H9 (cell line): ENCODE results near the gene TCF4. TPM values are rescaled to one million over a fixed set of nuclear protein-coding genes. Genes with fewer than 3 reads are reported as not detected.

Source experiments
- DNase-seq: peaks from one replicate; pipeline ENCODE4 v3.0.0-alpha.2; 2017
- H2AFZ ChIP-seq: one replicate; pipeline ENCODE4 v1.6.1; 2013; ENCODE audit warnings: mild to moderate bottlenecking, low read length, control low read depth, moderate library complexity
- H2AK5ac ChIP-seq: 2 replicates; pipeline ENCODE4 v1.6.1; 2013; ENCODE audit warnings: low read length, control low read depth, mixed read lengths; ENCODE audit not compliant: insufficient read length
- H2BK120ac ChIP-seq: one replicate; pipeline ENCODE4 v1.6.1; 2013; ENCODE audit warnings: low read depth, mild to moderate bottlenecking, low read length, control low read depth, inconsistent platforms; ENCODE audit not compliant: poor library complexity, severe bottlenecking
- H2BK12ac ChIP-seq: 2 replicates; pipeline ENCODE4 v1.6.1; 2013; ENCODE audit warnings: low read length, control low read depth, mixed read lengths, low read depth; ENCODE audit not compliant: insufficient read length
- H2BK15ac ChIP-seq: 2 replicates; pipeline ENCODE4 v1.6.1; 2013; ENCODE audit warnings: low read depth, low read length, control low read depth
- H2BK20ac ChIP-seq: one replicate; pipeline ENCODE4 v1.6.1; 2013; ENCODE audit warnings: low read depth, mild to moderate bottlenecking, low read length, control low read depth, inconsistent platforms; ENCODE audit not compliant: poor library complexity, severe bottlenecking
- H2BK5ac ChIP-seq: 2 replicates; pipeline ENCODE4 v1.6.1; 2013; ENCODE audit warnings: low read length, control low read depth, mixed read lengths; ENCODE audit not compliant: insufficient read length
- H3K14ac ChIP-seq: 2 replicates; pipeline ENCODE4 v1.6.1; 2013; ENCODE audit warnings: low read length, control low read depth; ENCODE audit not compliant: insufficient read depth
- H3K18ac ChIP-seq: 2 replicates; pipeline ENCODE4 v1.6.1; 2013; ENCODE audit warnings: low read depth, mild to moderate bottlenecking, mixed read lengths, low read length, control low read depth; ENCODE audit not compliant: insufficient read length
- H3K23ac ChIP-seq: 2 replicates; pipeline ENCODE4 v1.6.1; 2013; ENCODE audit warnings: low read length, control low read depth, mixed read lengths, low read depth; ENCODE audit not compliant: insufficient read length
- H3K23me2 ChIP-seq: 2 replicates; pipeline ENCODE4 v1.6.1; 2013; ENCODE audit warnings: low read depth, mild to moderate bottlenecking, mixed read lengths, low read length, control low read depth; ENCODE audit not compliant: insufficient read length, poor library complexity, severe bottlenecking
- H3K27ac ChIP-seq: 2 replicates; pipeline ENCODE4 v1.5.1; 2013; ENCODE audit warnings: low read length, control low read depth, mixed read lengths, low read depth; ENCODE audit not compliant: insufficient read length
- H3K27me3 ChIP-seq: 2 replicates; pipeline ENCODE4 v1.6.1; 2013; ENCODE audit warnings: low read length, control low read depth, inconsistent platforms; ENCODE audit not compliant: insufficient read depth
- H3K4ac ChIP-seq: 2 replicates; pipeline ENCODE4 v1.6.1; 2013; ENCODE audit warnings: low read depth, mild to moderate bottlenecking, control low read depth, inconsistent platforms, low read length, moderate library complexity
- H3K4me1 ChIP-seq: 2 replicates; pipeline ENCODE4 v1.6.1; 2013; ENCODE audit warnings: low read length, control low read depth, inconsistent platforms; ENCODE audit not compliant: insufficient read depth
- H3K4me2 ChIP-seq: 2 replicates; pipeline ENCODE4 v1.6.1; 2013; ENCODE audit warnings: low read length, control low read depth, mixed read lengths; ENCODE audit not compliant: insufficient read length, insufficient read depth
- H3K56ac ChIP-seq: 2 replicates; pipeline ENCODE4 v1.6.1; 2013; ENCODE audit warnings: low read depth, mild to moderate bottlenecking, mixed read lengths, low read length, control low read depth; ENCODE audit not compliant: insufficient read length
- H3K79me1 ChIP-seq: 2 replicates; pipeline ENCODE4 v1.6.1; 2013; ENCODE audit warnings: low read depth, mild to moderate bottlenecking, moderate library complexity, low read length, control low read depth, inconsistent platforms; ENCODE audit not compliant: insufficient read depth, poor library complexity, severe bottlenecking
- H3K79me2 ChIP-seq: 2 replicates; pipeline ENCODE4 v1.6.1; 2013; ENCODE audit warnings: low read length, control low read depth, inconsistent platforms; ENCODE audit not compliant: insufficient read depth
- H3K9ac ChIP-seq: 2 replicates; pipeline ENCODE4 v1.6.1; 2013; ENCODE audit warnings: low read length, control low read depth, mixed read lengths; ENCODE audit not compliant: insufficient read length; ENCODE audit errors: extremely low read depth
- H3K9me3 ChIP-seq: one replicate; pipeline ENCODE4 v1.6.1; 2013; ENCODE audit warnings: low read depth, low read length, inconsistent platforms; ENCODE audit not compliant: control insufficient read depth
- H3T11ph ChIP-seq: one replicate; pipeline ENCODE4 v1.6.1; 2013; ENCODE audit warnings: mild to moderate bottlenecking, low read length, control low read depth, inconsistent platforms
- H4K20me1 ChIP-seq: one replicate; pipeline ENCODE4 v1.6.1; 2013; ENCODE audit not compliant: control insufficient read depth, insufficient read length, insufficient read depth
- H4K5ac ChIP-seq: 2 replicates; pipeline ENCODE4 v1.6.1; 2013; ENCODE audit warnings: low read depth, mild to moderate bottlenecking, mixed read lengths, low read length, control low read depth; ENCODE audit not compliant: insufficient read length
- H4K8ac ChIP-seq: replicated peaks from 2 replicates; pipeline ENCODE4 v1.6.1; 2013; ENCODE audit warnings: low read length, control low read depth, mixed read lengths, low read depth; ENCODE audit not compliant: insufficient read length
- H4K91ac ChIP-seq: 2 replicates; pipeline ENCODE4 v1.6.1; 2013; ENCODE audit warnings: low read depth, mild to moderate bottlenecking, moderate library complexity, mixed read lengths, low read length, control low read depth; ENCODE audit not compliant: insufficient read length
- H3K27ac Mint-ChIP-seq, 3 experiments: 2 replicates in 2 of 3; 3 replicates in 1 of 3; pipeline ENCODE4 v1.8.0; 2020 to 2021; ENCODE audit warnings: mixed read lengths in 3 of 3, mild to moderate bottlenecking in 1 of 3, moderate library complexity in 1 of 3
- H3K27me3 Mint-ChIP-seq: 2 replicates; pipeline ENCODE4 v1.8.0; 2021; ENCODE audit warnings: low read depth, mild to moderate bottlenecking, moderate library complexity, mixed read lengths
- H3K36me3 Mint-ChIP-seq, 3 experiments: 2 replicates in 2 of 3; 3 replicates in 1 of 3; pipeline ENCODE4 v1.8.0; 2020 to 2021; ENCODE audit warnings: low read depth in 3 of 3, mixed read lengths in 3 of 3; ENCODE audit not compliant: insufficient read depth in 1 of 3
- H3K4me1 Mint-ChIP-seq, 2 experiments: 2 replicates each; pipeline ENCODE4 v1.8.0; 2020; ENCODE audit warnings: mixed read lengths in 2 of 2
- H3K4me3 Mint-ChIP-seq, 2 experiments: 2 replicates in 1 of 2; 3 replicates in 1 of 2; pipeline ENCODE4 v1.8.0; 2020 to 2021; ENCODE audit warnings: mild to moderate bottlenecking in 2 of 2, mixed read lengths in 2 of 2, moderate library complexity in 1 of 2
- H3K9me3 Mint-ChIP-seq, 2 experiments: 2 replicates in 1 of 2; 3 replicates in 1 of 2; pipeline ENCODE4 v1.8.0; 2020; ENCODE audit warnings: mild to moderate bottlenecking in 2 of 2, mixed read lengths in 2 of 2, moderate library complexity in 1 of 2
- CTCF ChIP-seq: fragments of 200-600 bp; sonication (generic); conservative IDR thresholded peaks from 3 replicates; pipeline ENCODE4 v1.8.0; 2021; ENCODE audit warnings: antibody characterized with exemption, mild to moderate bottlenecking
- WGBS: extraction: QIAGEN DNeasy Blood & Tissue Kit; methylation state at CpG from one replicate; pipeline ENCODE4 v1.1.7; 2013; ENCODE audit warnings: missing lambda C conversion rate, low lambda C conversion rate, mixed read lengths; ENCODE audit not compliant: insufficient read length; ENCODE audit errors: extremely low coverage; 5-methylcytosine and 5-hydroxymethylcytosine counted together
- total RNA-seq: library from RNA; stranded (reverse); gene quantifications from 2 replicates; pipeline ENCODE4 v1.2.1, GENCODE V29; 2021

Gene TCF4
- total RNA-seq, 1 experiment from 2014 or later: 99.4 TPM

- Histone ChIP-seq H3K23me2 (no peaks in the 10 kb centered on the region), H2AFZ (no peak overlapping the region), H4K91ac (no peak overlapping the region), H3K23ac (no peak overlapping the region), H4K5ac (no peak overlapping the region), H2BK120ac (no peak overlapping the region), H2AK5ac (no peak overlapping the region), H3K27me3 (no peaks in the 10 kb centered on the region), H2BK12ac (no peak overlapping the region), H3K9ac (no peak overlapping the region), H4K20me1 (no peaks in the 10 kb centered on the region), H3K27ac (no peak overlapping the region), H3K18ac (no peak overlapping the region), H2BK20ac (no peak overlapping the region), H3K4me1 (peaks cover 2% of the 10 kb centered on the region; the same call in 1 of the 2 replicates), H3K56ac (no peak overlapping the region), H4K8ac (no peak overlapping the region), H2BK15ac (no peak overlapping the region), H3T11ph (no peak overlapping the region), H3K4me2 (no peak overlapping the region), H3K14ac (no peak overlapping the region), H3K79me2 (peaks cover 22% of the 10 kb centered on the region; the same call in 1 of the 2 replicates), H3K4ac (no peak overlapping the region), H3K9me3 (no peaks in the 10 kb centered on the region), H2BK5ac (no peak overlapping the region), H3K79me1 (no peaks in the 10 kb centered on the region)
- Mint-ChIP-seq H3K36me3 (peaks cover 18 to 23% (median 21%) of the 10 kb centered on the region in 3 experiments; a peak in 6 of 7 replicates), H3K27me3 (no peaks in the 10 kb centered on the region), H3K9me3 (peaks cover 0 to 12% of the 10 kb centered on the region in 2 experiments; a peak in 3 of 5 replicates), H3K27ac (no peak overlapping the region), H3K4me1 (peaks cover 26 to 31% of the 10 kb centered on the region in 2 experiments), H3K4me3 (no peak overlapping the region)
- no peak for TF ChIP-seq CTCF
- WGBS: no CpG with 5 or more reads among the region's 8 CpGs
- DNase-seq: no peak
Measured at GRCh38 chr18:55449412-55450140, 138.4 kb downstream of the TCF4 start.
